Colonic mucosa (tissue), 4 donors: ENCODE data around the gene MIDN. TPM values are rescaled to one million over a fixed set of nuclear protein-coding genes. Genes with fewer than 3 reads are reported as not detected.

Experiments used
- DNase-seq: peaks from one replicate; pipeline ENCODE4 v3.0.0-alpha.2; 2020
- H3K27ac ChIP-seq: fragments of 200-600 bp; one replicate; pipeline ENCODE4 v1.8.0; 2021
- H3K27me3 ChIP-seq: fragments of 200-600 bp; one replicate; pipeline ENCODE4 v1.8.0; 2021
- H3K36me3 ChIP-seq: fragments of 200-600 bp; one replicate; pipeline ENCODE4 v1.8.0; 2021
- H3K4me1 ChIP-seq: fragments of 200-600 bp; one replicate; pipeline ENCODE4 v1.8.0; 2021; ENCODE audit warnings: mild to moderate bottlenecking
- H3K4me3 ChIP-seq: fragments of 200-600 bp; one replicate; pipeline ENCODE4 v1.8.0; 2021
- H3K9ac ChIP-seq, 2 donors: one replicate each; pipeline ENCODE4 v1.7.0; 2013; ENCODE audit warnings: control low read depth in 2 of 2, low read depth in 2 of 2, low read length in 2 of 2
- H3K9me3 ChIP-seq: fragments of 200-600 bp; one replicate; pipeline ENCODE4 v1.8.0; 2021
- CTCF ChIP-seq: fragments of 200-600 bp; IDR thresholded peaks from one replicate; pipeline ENCODE4 v1.8.0; 2022; ENCODE audit warnings: antibody characterized with exemption, mild to moderate bottlenecking
- intact Hi-C: fragments of 100-400 bp; cut with DNase I; formaldehyde crosslinking; loops from one replicate; pipeline ENCODE4 v1.14.1; 2022
- total RNA-seq, 2 donors: library from RNA; stranded (reverse); fragmentation: NEBNext Ultra II Directional in 1 of 2; extraction: Animal tissue kit (Norgen Biotek cat#: 25700) in 1 of 2; gene quantifications; one replicate each; pipeline ENCODE4 v1.2.1, GENCODE V29; 2021
- donor health status: healthy.
- donor health status: DM: no; HTN: no; CAD: no.
- donor health status: DM: no; HTN: no; CAD: no.

MIDN gene
- total RNA-seq, 2 donors from 2014 or later, result 172 to 177 TPM

GRCh38 chr19:1284979-1285736 is 36.8 kb downstream of the MIDN start:
- Histone ChIP-seq H3K9me3 (no peaks in the 10 kb centered on the region), H3K27ac (peak overlapping the region; percentile 91), H3K36me3 (no peaks in the 10 kb centered on the region), H3K27me3 (peaks cover 17% of the 10 kb centered on the region), H3K9ac (peak overlapping the region; percentile 13 to 89), H3K4me3 (no peak overlapping the region), H3K4me1 (peaks cover 8% of the 10 kb centered on the region)
- intact Hi-C loops, result loop anchor here (5.0 to 10.0 kb wide), 3 partner anchors 72 to 230 kb away; partner anchors contain the start of genes ADAMTSL5 and NDUFS7
- DNase-seq, result peak; percentile 31
- TF ChIP-seq CTCF, result no peak

- no peak for TF ChIP-seq CTCF
- Histone ChIP-seq H3K27me3 (peaks cover 17% of the 10 kb centered on the region), H3K4me1 (peaks cover 8% of the 10 kb centered on the region), H3K36me3 (no peaks in the 10 kb centered on the region), H3K4me3 (peak within 1 kb of the TSS; percentile 53), H3K9ac (peak within 1 kb of the TSS; percentile 73 to 89), H3K27ac (peak within 1 kb of the TSS; percentile 91), H3K9me3 (no peaks in the 10 kb centered on the region)
- intact Hi-C loops, result loop anchor here (10.0 kb wide), 1 partner anchor 229 kb away; the partner anchor contains the start of gene ADAMTSL5
- DNase-seq, result no peak
Measured at GRCh38 chr19:1285737-1286360, 37.5 kb downstream of the MIDN start, which contains the start of gene EFNA2. TSS of gene EFNA2 (plus strand) at chr19:1285873. CDS start at chr19:1286169, 296 bp downstream.

GRCh38 chr19:1286487-1287353 is 38.3 kb downstream of the MIDN start:
- H3K27ac ChIP-seq, result peak overlapping the region; percentile 85
- DNase-seq, result peak; percentile 42
- intact Hi-C loops, result loop anchor here (10.0 kb wide), 1 partner anchor 228 kb away; the partner anchor contains the start of gene ADAMTSL5

GRCh38 chr19:1287354-1288225 is 39.2 kb downstream of the MIDN start:
- Histone ChIP-seq H3K4me1 (peaks cover 15% of the 10 kb centered on the region), H3K9me3 (no peaks in the 10 kb centered on the region), H3K9ac (peak overlapping the region; percentile 60 to 76), H3K4me3 (peak overlapping the region; percentile 53), H3K27ac (peak overlapping the region; percentile 85), H3K36me3 (no peaks in the 10 kb centered on the region), H3K27me3 (peaks cover 17% of the 10 kb centered on the region)
- no peak for TF ChIP-seq CTCF
- DNase-seq, result no peak
- intact Hi-C loops, result loop anchor here (10.0 kb wide), 1 partner anchor 227 kb away; the partner anchor contains the start of gene ADAMTSL5

More at GRCh38 chr19:1286487-1287353, 38.3 kb downstream of the MIDN start:
- no peaks in the 10 kb centered on the region for H3K9me3 ChIP-seq
- peak overlapping the region; percentile 73 to 76 for H3K9ac ChIP-seq
- no peaks in the 10 kb centered on the region for H3K36me3 ChIP-seq
- H3K4me1 ChIP-seq, result peaks cover 15% of the 10 kb centered on the region
- peaks cover 17% of the 10 kb centered on the region for H3K27me3 ChIP-seq
- no peak for TF ChIP-seq CTCF
- peak overlapping the region; percentile 53 for H3K4me3 ChIP-seq
